Natural killer cell (primary cell): Measurements from ENCODE around the gene TBX5. TPM values are rescaled to one million over a fixed set of nuclear protein-coding genes. Genes with fewer than 3 reads are reported as not detected.

ENCODE experiments used
- ATAC-seq, 3 donors: fragments of 150-1000 bp in 2 of 3; fragments of 200-7000 bp in 1 of 3; cut with Tn5 transposase; 1 replicate in 1 of 3; 2 replicates in 2 of 3; pipeline ENCODE4 v1.10.0; 2021; ENCODE audit warnings: mild to moderate bottlenecking in 2 of 3, moderate library complexity in 2 of 3
- DNase-seq, 2 donors: peaks; one replicate each; pipeline versions ENCODE4 v3.0.0 to v3.0.0-alpha.2; 2013 to 2021; ENCODE audit warnings: mixed read lengths in 1 of 2
- H3K27ac ChIP-seq: one replicate; pipeline ENCODE4 v1.5.1; 2013; ENCODE audit warnings: mild to moderate bottlenecking, low read length
- H3K27me3 ChIP-seq: one replicate; pipeline ENCODE4 v1.6.1; 2013; ENCODE audit warnings: low read length; ENCODE audit not compliant: control insufficient read depth, insufficient read depth
- H3K36me3 ChIP-seq: one replicate; pipeline ENCODE4 v1.6.1; 2013; ENCODE audit warnings: low read length; ENCODE audit not compliant: control insufficient read depth, insufficient read depth
- H3K4me1 ChIP-seq: one replicate; pipeline ENCODE4 v1.6.1; 2013; ENCODE audit warnings: low read length; ENCODE audit not compliant: control insufficient read depth, insufficient read depth
- H3K4me3 ChIP-seq: one replicate; pipeline ENCODE4 v1.5.1; 2013; ENCODE audit warnings: low read length
- H3K9me3 ChIP-seq: one replicate; pipeline ENCODE4 v1.6.1; 2013; ENCODE audit warnings: low read length; ENCODE audit not compliant: control insufficient read depth, insufficient read depth
- H3K27ac Mint-ChIP-seq, 2 donors: one replicate each; pipeline ENCODE4 v1.8.0; 2022; ENCODE audit warnings: mild to moderate bottlenecking in 2 of 2, mixed read lengths in 2 of 2, moderate library complexity in 1 of 2
- H3K27me3 Mint-ChIP-seq, 2 donors: one replicate each; pipeline ENCODE4 v1.8.0; 2022; ENCODE audit warnings: low read depth in 2 of 2, mixed read lengths in 2 of 2
- H3K36me3 Mint-ChIP-seq: one replicate; pipeline ENCODE4 v1.8.0; 2022; ENCODE audit warnings: mixed read lengths
- H3K4me1 Mint-ChIP-seq, 2 donors: one replicate each; pipeline ENCODE4 v1.8.0; 2022; ENCODE audit warnings: mixed read lengths in 2 of 2
- H3K4me3 Mint-ChIP-seq: one replicate; pipeline ENCODE4 v1.8.0; 2022; ENCODE audit warnings: mild to moderate bottlenecking, moderate library complexity, mixed read lengths
- H3K9me3 Mint-ChIP-seq, 2 donors: one replicate each; pipeline ENCODE4 v1.8.0; 2022; ENCODE audit warnings: mixed read lengths in 2 of 2
- CTCF ChIP-seq: fragments of 200-600 bp; IDR thresholded peaks from one replicate; pipeline ENCODE4 v1.8.0; 2022; ENCODE audit warnings: antibody characterized with exemption
- WGBS: methylation state at CpG from one replicate; pipeline ENCODE4 v1.1.7; 2013; ENCODE audit warnings: missing lambda C conversion rate; ENCODE audit not compliant: insufficient coverage; 5-methylcytosine and 5-hydroxymethylcytosine counted together
- intact Hi-C: fragments of 100-400 bp; cut with micrococcal nuclease; formaldehyde crosslinking; loops from one replicate; pipeline ENCODE4 v1.14.2; 2022
- total RNA-seq, 4 donors: library from RNA; stranded (reverse); fragments of 120-200 nt in 1 of 4; gene quantifications; one replicate each; pipeline versions ENCODE4 v1.2.3 to v1.2.4, GENCODE V29; 2013 to 2022

Gene TBX5
- total RNA-seq, 3 donors from 2014 or later (not counting 1 experiment from before 2014, with no cell fraction given): not detected

- H3K36me3 Mint-ChIP-seq: no peaks in the 10 kb centered on the region
- TF ChIP-seq CTCF: no peak
- Histone ChIP-seq H3K4me1 (no peaks in the 10 kb centered on the region), H3K27ac (no peak overlapping the region), H3K36me3 (no peaks in the 10 kb centered on the region), H3K4me3 (no peak overlapping the region), H3K9me3 (no peaks in the 10 kb centered on the region), H3K27me3 (no peaks in the 10 kb centered on the region)
- no peak overlapping the region for H3K27ac Mint-ChIP-seq
- intact Hi-C loops: no loop called here
- DNase-seq: no peak
- peaks cover 6 to 8% of the 10 kb centered on the region in 2 donors for H3K27me3 Mint-ChIP-seq
- 60% methylated on average over 13 of the region's 13 CpGs for WGBS
- H3K4me1 Mint-ChIP-seq: no peaks in the 10 kb centered on the region
- ATAC-seq: no peak
- peaks cover 0 to 2% of the 10 kb centered on the region in 2 donors for H3K9me3 Mint-ChIP-seq
- no peak overlapping the region for H3K4me3 Mint-ChIP-seq
These were observed 34.7 kb downstream of the TBX5 start for GRCh38 chr12:114371250-114371649.

GRCh38 chr12:114368685-114369452 lies 37.1 kb downstream of the TBX5 start:
- 78% methylated on average over 6 of the region's 8 CpGs for WGBS
- Histone ChIP-seq H3K27ac (no peak overlapping the region), H3K4me1 (no peaks in the 10 kb centered on the region), H3K27me3 (no peaks in the 10 kb centered on the region), H3K9me3 (peaks cover 2% of the 10 kb centered on the region), H3K4me3 (no peak overlapping the region), H3K36me3 (no peaks in the 10 kb centered on the region)
- Mint-ChIP-seq H3K36me3 (no peaks in the 10 kb centered on the region), H3K4me3 (no peak overlapping the region), H3K27ac (no peak overlapping the region), H3K9me3 (peaks cover 0 to 2% of the 10 kb centered on the region in 2 donors), H3K27me3 (peaks cover 0 to under 1% of the 10 kb centered on the region in 2 donors), H3K4me1 (no peaks in the 10 kb centered on the region)
- DNase-seq (no peak), ATAC-seq (no peak)
- no peak for TF ChIP-seq CTCF
- intact Hi-C loops: no loop called here

DNA sequence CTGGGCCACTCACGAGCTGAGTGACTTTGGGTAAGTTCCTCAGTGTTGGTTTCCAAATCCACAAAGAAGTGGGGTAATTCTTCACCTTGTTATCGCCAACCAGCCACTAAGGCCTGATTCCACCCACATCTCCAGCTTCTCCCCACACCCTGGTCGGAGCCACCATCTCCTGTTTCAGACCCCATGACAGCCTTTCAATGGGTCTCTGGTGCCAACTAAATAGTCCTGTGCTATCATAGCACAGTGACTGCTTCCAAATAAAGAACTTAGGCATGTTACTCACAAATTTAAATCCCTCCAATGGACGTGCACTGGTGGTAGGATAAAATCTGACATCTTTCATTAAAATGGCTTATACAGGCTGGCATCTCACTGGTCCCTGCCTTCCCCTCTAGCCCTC lies 44.0 kb downstream of the TBX5 start:
- H3K9me3 ChIP-seq: peaks cover 2% of the 10 kb centered on the region
- Mint-ChIP-seq H3K27ac (no peak overlapping the region), H3K4me3 (no peak overlapping the region), H3K9me3 (peaks cover 0 to 7% of the 10 kb centered on the region in 2 donors), H3K36me3 (no peaks in the 10 kb centered on the region), H3K27me3 (no peaks in the 10 kb centered on the region), H3K4me1 (no peaks in the 10 kb centered on the region)
- 69% methylated on average over 4 of the region's 4 CpGs for WGBS
- intact Hi-C loops: no loop called here
- H3K27me3 ChIP-seq: no peaks in the 10 kb centered on the region
- H3K4me1 ChIP-seq: no peaks in the 10 kb centered on the region
- ATAC-seq (no peak), DNase-seq (no peak)
- H3K27ac ChIP-seq: no peak overlapping the region
- TF ChIP-seq CTCF: no peak
- H3K36me3 ChIP-seq: no peaks in the 10 kb centered on the region
- no peak overlapping the region for H3K4me3 ChIP-seq

GRCh38 chr12:114361545-114361944 lies 44.4 kb downstream of the TBX5 start:
- Mint-ChIP-seq H3K27me3 (no peaks in the 10 kb centered on the region), H3K36me3 (no peaks in the 10 kb centered on the region), H3K4me3 (no peak overlapping the region), H3K27ac (no peak overlapping the region), H3K4me1 (no peaks in the 10 kb centered on the region), H3K9me3 (peaks cover 0 to 5% of the 10 kb centered on the region in 2 donors)
- H3K27me3 ChIP-seq: no peaks in the 10 kb centered on the region
- peaks cover 2% of the 10 kb centered on the region for H3K9me3 ChIP-seq
- WGBS: 36% methylated on average over 5 of the region's 5 CpGs
- no peak for ATAC-seq
- TF ChIP-seq CTCF: no peak
- no peak overlapping the region for H3K4me3 ChIP-seq
- H3K27ac ChIP-seq: no peak overlapping the region
- no peaks in the 10 kb centered on the region for H3K4me1 ChIP-seq
- intact Hi-C loops: no loop called here
- no peak for DNase-seq
- H3K36me3 ChIP-seq: no peaks in the 10 kb centered on the region
